LNCAP (cell line): ENCODE results near the gene AMFR.

Source experiments
- CTCF ChIP-seq: fragments of 450-650 bp; IDR thresholded peaks from 2 replicates; pipeline ENCODE4 v1.5.1; 2017; ENCODE audit warnings: mild to moderate bottlenecking

The AMFR gene

GRCh38 chr16:56334761-56335160 is 90.6 kb downstream of the AMFR start:
- TF ChIP-seq CTCF: no peak

- peak; percentile 83 for TF ChIP-seq CTCF
These were observed 92.8 kb downstream of the AMFR start for GRCh38 chr16:56332464-56333079.

- no peak for TF ChIP-seq CTCF
These were observed 93.4 kb downstream of the AMFR start for GRCh38 chr16:56331915-56332314.

GRCh38 chr16:56331399-56331798 is 93.9 kb downstream of the AMFR start:
- no peak for TF ChIP-seq CTCF

GRCh38 chr16:56330476-56330875 is 94.9 kb downstream of the AMFR start:
- no peak for TF ChIP-seq CTCF

GRCh38 chr16:56329887-56330286 is 95.5 kb downstream of the AMFR start:
- no peak for TF ChIP-seq CTCF

GRCh38 chr16:56328276-56329022 is 96.9 kb downstream of the AMFR start:
- no peak for TF ChIP-seq CTCF

- TF ChIP-seq CTCF: no peak
These were observed 97.5 kb downstream of the AMFR start for GRCh38 chr16:56327929-56328258.
